Endothelial cell of umbilical vein (primary cell): ENCODE data around the gene PARP6.

Source experiments
- EZH2 ChIP-seq: IDR thresholded peaks from 2 replicates; pipeline ENCODE4 v1.6.1; 2012; ENCODE audit warnings: borderline replicate concordance, low read depth, mild to moderate bottlenecking, moderate library complexity, low read length, inconsistent platforms; ENCODE audit not compliant: severe bottlenecking
- FOS ChIP-seq: IDR thresholded peaks from 2 replicates; pipeline ENCODE4 v1.6.1; 2011; ENCODE audit warnings: mild to moderate bottlenecking, low read length, moderate library complexity, borderline replicate concordance; ENCODE audit not compliant: insufficient read depth
- JUN ChIP-seq: IDR thresholded peaks from 2 replicates; pipeline ENCODE4 v1.6.1; 2011; ENCODE audit warnings: borderline replicate concordance, low read depth; ENCODE audit not compliant: insufficient read length, insufficient read depth
- MYC ChIP-seq: IDR thresholded peaks from one replicate; pipeline ENCODE4 v1.6.1; 2011; ENCODE audit warnings: mild to moderate bottlenecking, low read depth, low read length
- POLR2A ChIP-seq: IDR thresholded peaks from 2 replicates; pipeline ENCODE4 v1.6.1; 2012; ENCODE audit warnings: low read depth, mild to moderate bottlenecking, control low read depth, low read length
- POLR2AphosphoS5 ChIP-seq: IDR thresholded peaks from 2 replicates; pipeline ENCODE4 v1.6.1; 2012; ENCODE audit warnings: low read depth, mild to moderate bottlenecking, control low read depth, low read length, moderate library complexity; ENCODE audit not compliant: insufficient read depth
- TF ChIP-seq, protein P1 (sequence below), 2 donors: IDR thresholded peaks; 1 replicate in 1 of 2; 2 replicates in 1 of 2; pipeline ENCODE4 v1.5.1; 2011; ENCODE audit warnings: low read length in 2 of 2, mild to moderate bottlenecking in 2 of 2, moderate library complexity in 2 of 2, control low read depth in 1 of 2, inconsistent platforms in 1 of 2, low read depth in 1 of 2; ENCODE audit not compliant: insufficient read depth in 1 of 2; ENCODE audit errors: extremely low read depth in 1 of 2

- TF ChIP-seq, protein P1, sequence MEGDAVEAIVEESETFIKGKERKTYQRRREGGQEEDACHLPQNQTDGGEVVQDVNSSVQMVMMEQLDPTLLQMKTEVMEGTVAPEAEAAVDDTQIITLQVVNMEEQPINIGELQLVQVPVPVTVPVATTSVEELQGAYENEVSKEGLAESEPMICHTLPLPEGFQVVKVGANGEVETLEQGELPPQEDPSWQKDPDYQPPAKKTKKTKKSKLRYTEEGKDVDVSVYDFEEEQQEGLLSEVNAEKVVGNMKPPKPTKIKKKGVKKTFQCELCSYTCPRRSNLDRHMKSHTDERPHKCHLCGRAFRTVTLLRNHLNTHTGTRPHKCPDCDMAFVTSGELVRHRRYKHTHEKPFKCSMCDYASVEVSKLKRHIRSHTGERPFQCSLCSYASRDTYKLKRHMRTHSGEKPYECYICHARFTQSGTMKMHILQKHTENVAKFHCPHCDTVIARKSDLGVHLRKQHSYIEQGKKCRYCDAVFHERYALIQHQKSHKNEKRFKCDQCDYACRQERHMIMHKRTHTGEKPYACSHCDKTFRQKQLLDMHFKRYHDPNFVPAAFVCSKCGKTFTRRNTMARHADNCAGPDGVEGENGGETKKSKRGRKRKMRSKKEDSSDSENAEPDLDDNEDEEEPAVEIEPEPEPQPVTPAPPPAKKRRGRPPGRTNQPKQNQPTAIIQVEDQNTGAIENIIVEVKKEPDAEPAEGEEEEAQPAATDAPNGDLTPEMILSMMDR (IDR thresholded peaks at IDR 0.05; ENCODE audit: extremely low read depth in 1 of 2, insufficient read depth in 1 of 2, low read depth in 1 of 2, low read length in 2 of 2): no peak
- TF ChIP-seq EZH2 (no peak), FOS (no peak), POLR2A (no peak), POLR2AphosphoS5 (no peak), MYC (no peak), JUN (no peak)
Observed at GRCh38 chr15:72202801-72203506, 69.4 kb downstream of the PARP6 start.
